NCI-H2196 treated with DMSO at 0.1 percent for 48 hours (cell line): ENCODE measurements around the gene NEK10.
"Not testable (repeated sequence)": the region's sequence is repeated elsewhere in the genome, so short reads cannot be mapped to it uniquely, and the experiment has no call there.

Source experiments
- DNase-seq: peaks from one replicate; lab custom pipeline; 2025; ENCODE audit not compliant: unreplicated experiment; lab: John Stamatoyannopoulos, UW

NEK10 gene, protein sequence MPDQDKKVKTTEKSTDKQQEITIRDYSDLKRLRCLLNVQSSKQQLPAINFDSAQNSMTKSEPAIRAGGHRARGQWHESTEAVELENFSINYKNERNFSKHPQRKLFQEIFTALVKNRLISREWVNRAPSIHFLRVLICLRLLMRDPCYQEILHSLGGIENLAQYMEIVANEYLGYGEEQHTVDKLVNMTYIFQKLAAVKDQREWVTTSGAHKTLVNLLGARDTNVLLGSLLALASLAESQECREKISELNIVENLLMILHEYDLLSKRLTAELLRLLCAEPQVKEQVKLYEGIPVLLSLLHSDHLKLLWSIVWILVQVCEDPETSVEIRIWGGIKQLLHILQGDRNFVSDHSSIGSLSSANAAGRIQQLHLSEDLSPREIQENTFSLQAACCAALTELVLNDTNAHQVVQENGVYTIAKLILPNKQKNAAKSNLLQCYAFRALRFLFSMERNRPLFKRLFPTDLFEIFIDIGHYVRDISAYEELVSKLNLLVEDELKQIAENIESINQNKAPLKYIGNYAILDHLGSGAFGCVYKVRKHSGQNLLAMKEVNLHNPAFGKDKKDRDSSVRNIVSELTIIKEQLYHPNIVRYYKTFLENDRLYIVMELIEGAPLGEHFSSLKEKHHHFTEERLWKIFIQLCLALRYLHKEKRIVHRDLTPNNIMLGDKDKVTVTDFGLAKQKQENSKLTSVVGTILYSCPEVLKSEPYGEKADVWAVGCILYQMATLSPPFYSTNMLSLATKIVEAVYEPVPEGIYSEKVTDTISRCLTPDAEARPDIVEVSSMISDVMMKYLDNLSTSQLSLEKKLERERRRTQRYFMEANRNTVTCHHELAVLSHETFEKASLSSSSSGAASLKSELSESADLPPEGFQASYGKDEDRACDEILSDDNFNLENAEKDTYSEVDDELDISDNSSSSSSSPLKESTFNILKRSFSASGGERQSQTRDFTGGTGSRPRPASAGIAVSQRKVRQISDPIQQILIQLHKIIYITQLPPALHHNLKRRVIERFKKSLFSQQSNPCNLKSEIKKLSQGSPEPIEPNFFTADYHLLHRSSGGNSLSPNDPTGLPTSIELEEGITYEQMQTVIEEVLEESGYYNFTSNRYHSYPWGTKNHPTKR

DNA sequence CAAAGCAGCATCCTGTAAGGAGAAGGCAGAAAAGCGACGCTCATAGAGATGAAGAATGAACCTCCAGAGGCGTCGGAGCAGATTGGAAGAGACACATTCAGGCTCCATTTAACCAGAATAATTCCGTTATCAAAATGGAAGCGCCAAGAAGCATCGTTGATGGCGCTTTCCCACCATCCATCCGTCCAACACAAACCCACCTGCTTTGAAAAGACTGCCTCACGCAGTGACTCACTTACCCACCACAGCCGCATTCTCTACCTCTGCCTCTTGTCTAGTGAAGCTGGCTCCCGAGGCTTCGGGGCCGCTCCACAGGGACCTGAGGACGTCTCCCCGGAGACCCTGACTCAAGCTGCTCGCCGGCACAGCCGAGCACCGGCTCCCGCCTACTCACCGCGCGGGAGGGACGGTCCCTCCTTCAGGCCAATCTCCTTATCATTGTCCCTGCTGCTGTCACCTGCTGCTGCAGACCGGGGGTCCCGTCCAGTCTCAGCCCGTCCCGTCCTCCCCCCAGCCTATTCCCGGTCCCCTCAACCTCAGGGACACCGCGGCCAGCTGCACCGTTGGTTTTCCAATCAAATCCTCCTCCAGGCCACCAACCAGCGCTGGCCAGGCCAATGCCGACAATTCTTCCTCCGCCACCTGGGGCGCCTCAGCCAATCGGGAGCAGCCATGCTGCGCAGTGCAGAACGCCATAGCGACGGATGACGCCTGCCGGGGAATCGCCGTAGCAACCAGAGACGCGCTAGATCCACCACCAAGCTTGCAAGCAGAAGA, at the start of gene NEK10:
Gene NEK10 (minus strand): TSS at position 553 of the 777 bp plus-strand sequence. CDS start 16,501 bp downstream, outside the sequence.
- peak; percentile 59 for DNase-seq

DNA sequence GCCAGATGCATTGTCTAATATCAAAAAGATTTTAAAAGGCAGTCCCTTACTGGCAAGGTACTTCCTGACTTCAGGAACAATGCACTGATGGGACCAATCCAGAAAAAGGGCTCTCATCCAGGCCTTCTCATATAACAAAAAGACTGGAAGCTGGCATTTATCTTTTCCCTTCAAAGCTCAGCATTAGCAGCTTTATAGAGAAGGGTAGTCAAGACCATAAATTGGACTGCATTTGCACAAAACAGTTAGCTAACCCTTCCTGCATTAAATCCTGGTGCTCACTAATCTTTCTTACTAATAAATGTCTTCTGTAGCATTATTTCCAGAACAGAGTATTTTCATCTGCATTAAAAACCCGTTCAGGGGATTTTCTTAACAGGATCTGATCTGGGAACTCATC, 46.0 kb upstream of the NEK10 start:
- no peak for DNase-seq

DNA sequence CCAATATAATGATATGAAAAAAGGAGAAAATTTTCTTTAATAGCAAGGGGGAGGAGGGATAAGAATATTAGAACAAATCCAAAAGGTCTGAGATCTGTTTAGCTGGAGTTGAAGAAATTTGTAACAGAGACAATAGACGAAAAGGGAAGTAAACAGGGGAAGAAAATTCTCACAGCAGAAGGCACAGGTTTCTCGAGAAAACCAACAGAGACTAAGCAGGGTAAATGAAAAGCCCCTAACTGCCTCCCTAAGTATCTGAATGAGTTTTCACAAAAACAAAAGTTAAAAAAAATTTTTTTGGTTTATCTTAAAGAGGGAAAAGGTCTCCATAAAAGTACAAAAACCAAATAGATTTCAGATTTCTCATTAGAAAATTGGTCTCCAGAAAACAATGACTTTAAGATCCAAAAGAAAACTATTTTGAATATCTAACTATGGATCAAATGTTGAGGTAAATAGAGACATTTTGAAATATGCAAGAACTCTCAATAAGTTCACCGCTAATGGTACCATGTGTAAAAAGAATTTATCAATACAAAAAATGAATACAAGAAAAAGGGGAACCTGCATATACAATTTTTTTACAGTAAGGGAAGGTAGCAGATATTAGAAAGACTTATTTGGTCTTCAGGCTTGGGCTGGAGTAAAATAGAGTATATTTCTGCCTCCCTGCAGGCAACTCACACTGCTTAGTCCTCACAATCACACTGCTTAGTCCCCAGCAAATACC, 23.9 kb upstream of the NEK10 start:
- no peak for DNase-seq

DNA sequence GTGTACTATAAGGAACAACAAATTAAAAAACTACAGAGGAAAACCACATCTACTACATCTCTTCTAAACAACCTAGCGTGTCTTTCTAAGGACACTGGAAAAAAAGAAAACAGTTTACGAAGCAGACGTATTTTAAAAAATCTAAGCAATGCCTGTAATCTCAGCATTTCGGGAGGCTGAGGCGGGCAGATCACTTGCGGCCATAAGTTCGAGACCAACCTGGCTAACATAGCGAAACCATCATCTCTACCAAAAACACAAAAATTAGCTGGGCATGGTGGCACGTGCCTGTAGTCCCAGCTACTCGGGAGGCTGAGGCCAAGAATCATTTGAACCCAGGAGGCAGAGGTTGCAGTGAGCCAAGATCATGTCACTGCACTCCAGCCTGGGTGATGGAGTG, 23.2 kb upstream of the NEK10 start:
- not testable (repeated sequence) for DNase-seq

DNA sequence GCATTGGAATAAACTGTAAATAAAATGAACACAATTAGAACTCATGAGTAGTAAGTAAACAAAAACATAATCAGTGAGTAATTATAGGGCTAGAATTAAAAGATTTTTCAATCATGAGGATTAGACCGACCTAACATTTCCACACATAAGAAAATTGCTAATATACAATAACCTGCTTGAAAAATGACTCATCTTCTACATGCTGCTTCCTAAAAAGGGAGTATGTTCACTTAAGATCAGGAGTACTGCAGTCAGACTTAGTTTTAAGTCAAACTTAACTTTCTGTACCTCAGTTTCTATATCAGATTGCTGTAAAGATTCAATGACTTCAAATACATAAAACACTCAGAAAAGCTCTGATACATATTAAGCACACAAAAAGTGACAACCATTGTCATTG, 22.6 kb upstream of the NEK10 start:
- no peak for DNase-seq

DNA sequence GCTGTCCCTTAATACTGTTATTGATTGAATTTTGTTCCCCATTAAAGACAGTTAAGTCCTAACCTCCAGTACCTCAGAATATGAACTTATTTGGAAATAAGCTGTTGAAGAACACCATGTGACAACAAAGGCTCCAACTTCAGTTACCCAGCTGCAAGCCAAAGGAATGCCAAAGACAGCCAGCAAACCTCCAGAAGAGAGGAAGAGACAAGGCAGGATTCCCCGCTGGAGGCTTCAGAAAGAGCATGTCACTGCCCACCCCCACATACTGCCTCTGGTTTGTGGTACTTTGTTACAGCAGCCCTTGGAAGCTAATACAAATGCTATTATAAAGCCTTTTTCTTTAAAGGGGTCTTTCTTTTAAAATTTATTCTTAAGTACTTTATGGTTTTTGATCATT, 18.4 kb upstream of the NEK10 start:
- no peak for DNase-seq

DNA sequence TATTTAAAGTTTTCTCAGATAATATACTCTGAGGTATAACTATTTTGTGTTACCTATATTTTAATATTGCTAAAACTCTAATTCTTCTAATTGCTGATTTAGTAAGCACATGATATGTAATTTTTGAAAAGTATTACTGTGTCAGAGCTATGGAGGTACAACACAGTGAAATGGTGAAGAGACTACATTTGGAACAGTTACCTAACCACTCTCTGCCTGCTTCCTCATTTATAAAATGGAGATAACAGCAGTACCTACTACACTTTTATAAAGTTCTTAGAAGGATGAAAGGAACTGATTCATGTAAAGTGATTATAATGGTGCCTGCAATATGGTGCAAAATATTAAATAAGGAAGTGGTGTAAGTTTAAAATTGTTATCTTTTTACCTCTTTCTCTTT, 16.3 kb upstream of the NEK10 start:
- DNase-seq = no peak

DNA sequence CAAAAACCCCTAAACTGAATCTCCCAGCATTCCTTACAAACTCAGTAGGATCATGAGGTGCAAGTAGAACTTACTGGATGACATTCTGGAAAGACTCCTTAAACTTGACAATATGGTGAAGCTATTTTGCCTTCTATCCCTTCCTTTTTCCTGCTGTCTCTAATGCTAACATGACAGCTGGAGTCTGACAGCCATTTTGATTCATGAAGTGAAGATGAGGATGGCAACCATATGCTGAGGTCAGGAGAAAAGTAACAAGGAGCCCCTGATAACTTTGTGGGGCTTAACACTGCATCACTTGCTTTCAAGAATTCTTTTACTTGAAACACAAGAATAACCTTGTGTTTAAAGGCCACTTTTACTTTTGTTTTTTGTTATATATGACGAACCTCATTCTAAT, 15.0 kb upstream of the NEK10 start:
- DNase-seq = no peak

DNA sequence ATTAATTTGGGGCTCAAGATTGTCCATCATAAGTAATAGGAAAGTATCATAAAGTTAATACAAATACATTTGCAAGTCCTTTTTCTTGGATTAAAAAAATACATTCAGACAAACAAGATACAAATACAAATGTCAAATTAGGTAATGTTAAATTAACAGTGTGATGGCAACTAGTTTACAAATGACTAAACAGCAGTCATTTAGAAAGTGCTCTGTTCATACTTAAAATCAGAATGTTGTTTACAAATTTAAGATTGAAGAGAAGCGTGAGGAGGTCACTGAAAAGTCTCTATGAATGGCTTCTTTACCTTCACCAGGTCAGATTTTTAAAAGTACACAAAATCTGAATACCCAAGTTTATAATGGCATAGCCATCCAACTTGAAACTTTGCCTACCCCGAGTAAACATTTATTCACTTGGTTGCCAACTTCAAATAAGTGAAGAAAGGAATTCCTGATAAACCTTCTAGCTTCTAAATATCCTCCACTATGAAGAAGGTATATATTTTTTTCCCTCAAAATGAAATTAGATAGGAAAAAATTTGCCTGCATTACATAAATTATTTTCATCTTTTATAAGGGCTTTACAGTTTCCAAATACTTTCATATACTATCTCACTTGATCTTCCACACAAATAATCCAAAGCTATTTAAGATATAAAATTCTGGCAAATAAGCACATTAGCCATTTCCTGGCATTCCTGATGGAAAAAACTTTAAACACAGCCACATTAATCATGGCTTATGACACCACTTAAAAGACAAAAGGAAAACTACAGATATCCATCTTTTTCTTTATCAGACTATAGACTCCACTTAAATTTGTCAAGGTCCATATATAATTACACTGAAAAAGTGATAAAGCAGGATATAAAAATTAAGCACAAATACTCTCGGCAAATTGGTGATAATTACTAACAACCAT, 11.5 kb upstream of the NEK10 start:
- no peak for DNase-seq

DNA sequence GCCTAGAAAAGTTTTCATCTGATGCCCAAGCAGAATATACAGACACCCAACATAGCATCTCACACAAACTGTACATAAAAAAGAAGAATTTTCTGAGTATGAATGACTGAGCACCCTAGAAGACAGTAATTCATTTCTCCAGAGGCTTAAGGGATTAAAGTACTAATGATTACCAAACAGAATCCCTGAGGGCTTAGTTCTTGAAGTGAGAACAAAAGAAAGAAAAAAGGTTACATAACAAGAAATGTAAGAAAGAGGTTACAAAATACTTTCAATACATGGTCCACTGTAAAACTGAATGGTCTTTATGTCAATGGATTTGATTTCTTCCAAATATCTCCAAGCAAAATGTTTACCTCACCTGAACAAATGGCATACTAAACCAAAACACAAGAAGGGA, 9.1 kb upstream of the NEK10 start:
- no peak for DNase-seq

DNA sequence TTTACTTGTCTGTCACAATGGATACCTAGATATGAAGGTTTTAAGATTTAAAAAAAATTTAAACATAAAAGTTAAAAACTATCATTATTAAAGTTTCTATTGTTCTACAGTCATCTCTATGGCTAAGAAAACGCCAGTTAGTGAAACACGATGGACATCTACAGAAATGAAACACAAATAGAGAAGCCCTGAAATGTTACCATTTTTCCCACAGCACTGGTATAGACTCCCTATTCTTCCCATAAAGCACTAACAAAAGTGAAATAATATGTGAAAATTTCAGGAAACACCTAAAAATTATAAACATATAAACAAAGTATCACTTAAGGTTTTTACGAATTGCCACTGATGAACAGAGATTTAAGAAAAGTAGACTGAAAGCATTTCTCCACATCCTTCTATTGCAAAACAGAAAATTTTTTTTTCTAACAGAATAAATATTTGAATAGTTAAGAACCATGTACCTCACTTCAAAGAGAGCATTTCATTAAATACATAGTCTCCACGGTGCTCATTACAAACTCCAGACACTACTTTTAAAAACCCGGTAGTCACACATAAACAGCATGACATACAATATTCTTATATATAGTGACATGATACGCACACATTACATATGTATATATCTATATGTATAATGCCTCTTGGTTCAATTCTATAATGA, 7.1 kb upstream of the NEK10 start:
- DNase-seq = no peak

DNA sequence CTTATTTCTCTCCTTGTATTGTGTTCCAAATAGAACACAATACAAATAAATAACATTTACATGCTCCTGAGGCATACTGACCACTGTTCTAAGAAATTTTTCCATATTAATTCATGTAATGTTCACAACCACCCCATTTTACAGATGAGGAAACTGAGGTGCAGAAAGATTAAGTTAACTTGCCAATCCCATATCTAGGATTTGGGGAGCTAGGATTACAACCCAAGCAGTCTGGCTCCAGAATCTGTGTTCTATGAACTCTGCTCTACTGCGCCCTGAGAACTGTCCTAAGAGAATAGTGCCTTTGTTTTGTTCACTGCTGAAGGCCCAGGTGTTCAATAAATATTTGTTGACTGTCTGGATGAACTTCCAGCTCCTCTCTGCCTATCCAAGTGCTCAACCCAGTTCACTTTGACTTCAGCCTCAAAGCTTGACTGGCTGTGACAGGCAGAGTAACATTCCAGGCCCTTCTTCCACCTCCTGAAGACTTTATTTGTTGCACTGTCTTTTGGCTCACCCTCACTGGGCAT, 3.1 kb downstream of the NEK10 start:
- DNase-seq = no peak

DNA sequence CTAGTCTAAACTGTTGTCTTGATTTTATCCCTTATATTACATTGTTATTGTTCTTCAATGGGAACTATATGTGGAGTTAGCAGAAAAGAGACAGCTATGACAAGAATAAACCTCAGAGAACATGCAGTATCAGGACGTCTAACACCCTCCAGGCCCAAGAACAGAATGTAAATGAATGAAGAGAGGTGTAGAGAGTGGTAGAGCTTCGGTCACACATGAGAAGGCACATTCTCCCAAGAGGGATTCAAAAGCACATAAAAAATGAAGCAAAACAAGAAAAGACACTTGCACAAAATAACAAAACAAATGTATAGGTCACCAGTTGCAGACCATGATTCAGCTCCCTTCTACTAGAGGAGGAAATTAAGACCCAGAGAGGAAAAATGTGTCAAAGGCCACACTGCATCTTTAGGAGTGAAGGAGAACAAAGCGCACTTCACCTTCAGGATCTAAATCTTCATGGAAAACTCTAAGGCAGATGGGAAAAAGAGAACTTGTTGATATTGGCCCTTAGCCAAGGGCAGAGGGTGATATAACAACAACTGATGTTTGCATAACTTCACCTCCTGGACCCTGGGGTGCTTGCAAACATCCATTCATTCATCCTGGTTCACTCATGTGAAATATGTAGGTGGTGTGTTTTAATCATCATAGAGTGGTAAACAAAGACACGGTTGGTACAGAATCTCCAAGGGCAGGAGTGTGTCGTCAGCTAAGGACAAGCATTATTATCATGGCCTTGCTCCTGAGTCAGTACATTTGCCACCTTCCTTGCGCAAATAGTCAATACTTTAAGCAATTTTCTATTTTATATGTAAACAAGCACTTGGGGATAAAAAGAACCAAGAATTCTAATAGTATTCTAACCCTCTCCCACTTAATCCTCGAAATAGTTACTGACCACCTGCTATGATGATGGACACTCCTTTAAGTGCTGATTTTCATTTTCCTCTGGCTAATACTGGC, 8.8 kb downstream of the NEK10 start:
- DNase-seq = no peak

DNA sequence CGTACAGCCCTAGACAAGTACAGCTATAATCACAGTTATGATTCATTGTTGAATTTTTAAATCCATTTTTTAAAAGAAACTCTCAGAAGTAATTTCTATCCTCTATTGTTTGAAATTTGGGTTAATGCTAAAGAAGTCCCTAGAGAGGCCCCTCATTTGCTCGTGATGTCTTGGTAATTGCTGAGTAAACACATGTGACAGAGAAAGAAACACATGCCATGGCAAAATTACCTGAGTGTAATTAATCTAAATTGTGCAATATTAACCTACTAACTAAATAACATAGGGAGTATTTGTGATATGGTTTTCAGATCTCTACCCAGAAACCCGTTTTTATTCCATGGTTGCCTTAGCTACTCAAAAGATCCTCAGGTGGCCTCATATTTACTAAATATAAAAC, 10.8 kb downstream of the NEK10 start:
- DNase-seq = no peak

DNA sequence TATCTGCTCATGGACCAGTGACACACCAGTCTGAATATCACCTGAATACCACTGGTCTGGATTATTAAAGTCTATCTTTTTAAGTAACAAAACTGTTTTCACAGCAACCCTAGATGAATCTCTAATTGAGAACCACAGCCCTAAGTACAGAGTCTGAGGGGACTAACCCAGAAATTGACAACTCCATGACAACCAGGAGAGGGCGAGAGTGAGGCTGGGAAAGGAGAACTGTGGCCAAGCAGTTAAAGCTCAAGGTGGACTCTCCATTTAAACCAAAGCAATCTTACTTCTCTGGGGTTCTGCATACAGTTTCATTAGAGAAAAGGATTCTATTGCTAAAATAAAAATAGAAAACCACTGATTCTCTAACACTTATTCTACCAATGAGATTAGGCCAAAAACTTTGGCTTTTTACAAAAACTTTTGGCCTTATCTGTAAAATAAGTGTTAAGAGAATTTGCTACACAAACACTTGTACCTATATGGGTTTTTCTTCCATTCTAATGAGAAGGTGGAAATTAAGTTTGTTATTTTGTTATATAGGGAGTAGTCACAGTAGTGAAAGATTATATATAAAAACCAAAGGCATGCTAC, 11.4 kb downstream of the NEK10 start:
- no peak for DNase-seq

DNA sequence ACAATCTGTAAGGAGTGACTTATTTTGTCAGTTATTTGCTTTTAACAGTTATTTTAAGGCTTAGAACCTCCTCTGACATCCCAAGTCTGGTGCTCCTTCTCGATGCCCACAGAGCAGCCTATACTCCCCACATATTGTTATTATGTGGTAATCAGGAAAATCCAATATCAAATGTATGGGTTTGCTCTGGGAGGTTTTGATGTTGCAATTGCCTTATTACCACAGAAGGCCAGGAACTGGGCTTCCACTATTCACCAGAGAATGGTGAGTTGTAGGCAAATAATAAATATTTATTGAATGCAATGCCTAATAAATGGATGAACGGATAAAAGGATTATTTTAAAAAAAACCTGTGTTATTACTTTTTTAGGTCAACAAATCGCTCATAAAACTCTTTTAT, 12.2 kb downstream of the NEK10 start:
- no peak for DNase-seq
